WERI-Rb-1 (cell line): ENCODE results near the gene RASSF8.

Experiments
- DNase-seq: peaks from one replicate; pipeline ENCODE4 v3.0.0-alpha.2; 2020
- H3K27ac ChIP-seq: fragments of 250-450 bp; sonication (Bioruptor Pico); 2 replicates; pipeline ENCODE4 v1.5.1; 2020; ENCODE audit warnings: mild to moderate bottlenecking, moderate library complexity
- H3K27me3 ChIP-seq: fragments of 250-450 bp; sonication (Bioruptor Pico); 2 replicates; pipeline ENCODE4 v1.5.1; 2021; ENCODE audit warnings: mild to moderate bottlenecking, low read depth, moderate library complexity; ENCODE audit not compliant: insufficient read depth, severe bottlenecking
- H3K36me3 ChIP-seq: fragments of 250-450 bp; sonication (Bioruptor Pico); 2 replicates; pipeline ENCODE4 v1.5.1; 2020; ENCODE audit warnings: mild to moderate bottlenecking, moderate library complexity
- H3K4me3 ChIP-seq: 2 replicates; pipeline ENCODE4 v1.5.1; 2011; ENCODE audit warnings: low read depth, mild to moderate bottlenecking, control low read depth, low read length
- H3K9me3 ChIP-seq: fragments of 250-450 bp; sonication (Bioruptor Pico); 2 replicates; pipeline ENCODE4 v1.5.1; 2021; ENCODE audit warnings: mild to moderate bottlenecking, moderate library complexity; ENCODE audit not compliant: severe bottlenecking
- TF ChIP-seq, protein P1 (sequence below): IDR thresholded peaks from 2 replicates; pipeline ENCODE4 v1.5.1; 2011; ENCODE audit warnings: low read depth, mild to moderate bottlenecking, control low read depth, inconsistent platforms, low read length

RASSF8 gene

DNA sequence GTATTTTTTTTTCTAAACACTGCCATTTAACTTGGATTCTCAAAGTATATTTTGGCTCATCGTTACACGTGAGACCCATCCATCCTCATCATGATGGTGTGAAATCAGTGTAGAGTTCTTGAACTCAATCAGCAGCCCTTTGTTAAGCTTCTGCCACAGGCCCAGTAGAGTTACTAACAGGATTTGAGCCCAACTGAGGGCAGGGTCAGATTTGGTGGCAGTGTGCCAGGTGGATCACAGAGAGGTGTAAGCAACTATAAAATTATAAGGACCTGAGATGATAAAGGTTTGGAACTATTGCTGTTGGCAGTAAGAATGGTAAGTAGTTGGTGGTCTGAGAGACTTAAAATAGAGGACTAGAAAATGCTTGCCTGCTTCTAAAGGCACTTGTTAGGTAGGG is 72.8 kb downstream of the RASSF8 start:
- no peak for DNase-seq
- no peaks in the 10 kb centered on the region for H3K36me3 ChIP-seq
- TF ChIP-seq, protein P1, sequence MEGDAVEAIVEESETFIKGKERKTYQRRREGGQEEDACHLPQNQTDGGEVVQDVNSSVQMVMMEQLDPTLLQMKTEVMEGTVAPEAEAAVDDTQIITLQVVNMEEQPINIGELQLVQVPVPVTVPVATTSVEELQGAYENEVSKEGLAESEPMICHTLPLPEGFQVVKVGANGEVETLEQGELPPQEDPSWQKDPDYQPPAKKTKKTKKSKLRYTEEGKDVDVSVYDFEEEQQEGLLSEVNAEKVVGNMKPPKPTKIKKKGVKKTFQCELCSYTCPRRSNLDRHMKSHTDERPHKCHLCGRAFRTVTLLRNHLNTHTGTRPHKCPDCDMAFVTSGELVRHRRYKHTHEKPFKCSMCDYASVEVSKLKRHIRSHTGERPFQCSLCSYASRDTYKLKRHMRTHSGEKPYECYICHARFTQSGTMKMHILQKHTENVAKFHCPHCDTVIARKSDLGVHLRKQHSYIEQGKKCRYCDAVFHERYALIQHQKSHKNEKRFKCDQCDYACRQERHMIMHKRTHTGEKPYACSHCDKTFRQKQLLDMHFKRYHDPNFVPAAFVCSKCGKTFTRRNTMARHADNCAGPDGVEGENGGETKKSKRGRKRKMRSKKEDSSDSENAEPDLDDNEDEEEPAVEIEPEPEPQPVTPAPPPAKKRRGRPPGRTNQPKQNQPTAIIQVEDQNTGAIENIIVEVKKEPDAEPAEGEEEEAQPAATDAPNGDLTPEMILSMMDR = no peak
- no peak overlapping the region for H3K4me3 ChIP-seq
- no peaks in the 10 kb centered on the region for H3K27me3 ChIP-seq
- no peaks in the 10 kb centered on the region for H3K9me3 ChIP-seq
- H3K27ac ChIP-seq = no peak overlapping the region

DNA sequence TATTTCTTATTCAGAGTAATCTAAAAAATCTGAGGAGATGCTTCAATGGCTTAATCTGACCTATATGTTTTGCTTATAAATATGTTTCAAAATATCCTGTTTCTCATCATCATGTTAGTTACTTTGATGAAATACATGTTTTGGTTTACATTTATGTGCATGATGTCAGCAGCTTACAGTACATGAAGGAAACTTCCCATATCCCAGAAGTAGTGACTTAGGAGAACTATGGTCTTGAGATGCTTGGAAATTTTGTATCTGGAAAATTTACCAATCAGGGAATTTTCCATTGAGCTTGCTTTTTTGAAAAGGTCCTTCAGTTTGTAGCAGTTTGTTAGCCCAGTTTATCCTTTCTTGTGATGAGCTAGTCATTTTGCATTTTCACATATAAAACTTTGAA is 73.3 kb downstream of the RASSF8 start:
- TF ChIP-seq, protein P1 = no peak
- Histone ChIP-seq H3K4me3 (no peak overlapping the region), H3K36me3 (no peaks in the 10 kb centered on the region), H3K27ac (no peak overlapping the region), H3K27me3 (no peaks in the 10 kb centered on the region), H3K9me3 (no peaks in the 10 kb centered on the region)
- no peak for DNase-seq

DNA sequence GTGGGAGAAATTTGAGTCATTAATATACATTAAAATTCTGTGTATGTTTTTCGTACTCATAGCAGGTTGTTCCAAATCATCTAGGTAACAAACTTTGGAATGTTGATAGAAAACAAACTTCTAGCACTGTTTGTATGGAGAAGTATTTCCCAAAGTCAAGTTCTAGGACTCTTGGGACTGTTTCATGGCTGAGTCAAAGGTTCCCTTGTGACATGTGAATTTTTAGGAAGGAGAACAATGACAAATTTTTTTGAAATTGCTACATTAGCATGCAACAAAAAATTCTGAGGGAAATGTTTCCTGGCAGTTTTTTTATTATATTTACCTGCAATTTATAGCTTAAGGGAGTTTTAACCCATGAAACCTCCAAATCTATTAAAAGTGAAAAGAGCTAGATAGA is 73.8 kb downstream of the RASSF8 start:
- Histone ChIP-seq H3K4me3 (no peak overlapping the region), H3K27ac (no peak overlapping the region), H3K36me3 (no peaks in the 10 kb centered on the region), H3K27me3 (no peaks in the 10 kb centered on the region), H3K9me3 (no peaks in the 10 kb centered on the region)
- DNase-seq = no peak
- TF ChIP-seq, protein P1 = no peak

DNA sequence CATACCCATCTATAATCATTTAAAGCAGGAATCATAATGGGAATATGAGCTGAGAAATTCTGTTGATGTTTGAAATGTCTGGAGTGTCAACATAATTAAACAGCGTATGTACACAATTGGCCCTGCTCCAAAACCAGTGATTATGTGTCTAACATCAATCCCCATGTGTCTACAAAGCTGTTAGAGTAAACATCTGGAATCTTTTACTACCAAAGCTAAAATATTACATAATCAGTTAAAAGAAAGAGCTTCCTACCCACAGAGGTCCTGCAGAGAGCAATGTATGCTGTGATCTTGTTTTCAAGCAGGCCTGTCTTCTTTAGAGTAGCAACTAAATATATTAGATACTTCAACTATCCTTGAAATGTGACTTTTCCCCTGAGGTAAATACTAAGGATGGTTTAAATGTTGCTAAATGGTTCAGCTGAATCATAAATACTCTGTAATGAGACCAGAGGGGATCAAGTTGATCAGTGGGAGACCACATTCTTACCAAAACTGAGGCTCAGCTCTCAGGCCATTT is 74.3 kb downstream of the RASSF8 start:
- no peaks in the 10 kb centered on the region for H3K27me3 ChIP-seq
- no peaks in the 10 kb centered on the region for H3K36me3 ChIP-seq
- H3K9me3 ChIP-seq = no peaks in the 10 kb centered on the region
- no peak overlapping the region for H3K27ac ChIP-seq
- DNase-seq = no peak
- TF ChIP-seq, protein P1 = no peak
- no peak overlapping the region for H3K4me3 ChIP-seq

DNA sequence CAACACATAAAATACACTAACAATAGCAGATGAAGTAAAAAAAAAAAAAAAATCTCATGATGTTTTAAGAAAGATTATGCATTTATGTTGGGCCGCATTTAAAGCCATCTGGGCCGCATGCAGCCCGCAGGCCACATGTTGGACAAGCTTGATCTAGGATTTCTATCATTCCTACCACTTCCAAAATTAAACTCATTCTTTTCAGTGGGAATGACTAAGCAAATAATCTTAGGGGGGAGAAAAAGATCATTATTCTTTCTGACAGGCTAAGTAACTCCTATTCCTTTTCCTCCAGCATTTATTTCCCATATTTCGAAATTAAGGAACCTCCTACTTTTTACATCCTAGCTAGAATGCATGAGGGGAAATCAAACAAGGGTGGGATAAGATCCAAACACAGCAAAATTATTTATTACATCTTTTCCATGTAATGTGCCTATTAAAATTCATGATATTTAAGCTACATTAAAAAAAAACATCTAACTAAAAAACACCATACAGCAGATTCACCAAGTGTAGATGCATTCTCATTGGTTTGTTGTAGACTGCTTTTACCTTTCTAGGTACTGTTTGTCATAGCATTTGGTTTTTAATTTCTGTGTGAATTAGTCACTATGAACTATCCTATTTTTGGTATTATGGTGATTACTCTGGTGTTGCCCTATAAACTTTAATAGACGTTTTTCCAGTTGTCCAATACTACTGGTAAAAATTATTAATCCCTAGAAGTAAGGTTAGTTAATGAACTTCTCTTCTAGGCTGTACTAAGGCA is 76.1 kb downstream of the RASSF8 start:
- Histone ChIP-seq H3K4me3 (no peak overlapping the region), H3K36me3 (no peaks in the 10 kb centered on the region), H3K27me3 (no peaks in the 10 kb centered on the region), H3K27ac (no peak overlapping the region), H3K9me3 (no peaks in the 10 kb centered on the region)
- TF ChIP-seq, protein P1 = no peak
- no peak for DNase-seq

DNA sequence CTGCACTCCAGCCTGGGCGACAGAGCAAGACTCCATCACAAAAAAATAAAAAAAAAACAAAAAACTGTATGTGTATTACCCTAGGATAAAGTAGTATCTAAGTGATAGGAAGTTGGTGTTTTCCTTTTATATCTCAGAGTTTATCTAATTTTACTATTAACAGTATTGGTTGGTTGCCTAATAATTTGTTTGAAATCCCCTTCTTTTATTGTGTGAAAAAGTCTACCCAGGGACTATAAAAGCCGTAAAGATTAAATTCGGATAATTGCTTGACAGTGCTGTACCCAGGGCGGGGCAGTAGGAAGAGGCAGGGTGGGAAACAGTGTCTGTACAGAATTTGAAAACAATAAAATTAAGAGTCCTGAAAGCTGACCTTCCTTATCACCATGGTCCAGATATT is 78.4 kb downstream of the RASSF8 start:
- Histone ChIP-seq H3K9me3 (no peaks in the 10 kb centered on the region), H3K4me3 (no peak overlapping the region), H3K27ac (no peak overlapping the region), H3K27me3 (no peaks in the 10 kb centered on the region), H3K36me3 (no peaks in the 10 kb centered on the region)
- no peak for DNase-seq
- TF ChIP-seq, protein P1 = no peak
